NCI-H187 (cell line): ENCODE data around the gene DUSP6.

Source experiments
- DNase-seq, 2 experiments: peaks; one replicate each; lab custom pipeline; 2025; lab: John Stamatoyannopoulos, UW

Gene DUSP6

DNA sequence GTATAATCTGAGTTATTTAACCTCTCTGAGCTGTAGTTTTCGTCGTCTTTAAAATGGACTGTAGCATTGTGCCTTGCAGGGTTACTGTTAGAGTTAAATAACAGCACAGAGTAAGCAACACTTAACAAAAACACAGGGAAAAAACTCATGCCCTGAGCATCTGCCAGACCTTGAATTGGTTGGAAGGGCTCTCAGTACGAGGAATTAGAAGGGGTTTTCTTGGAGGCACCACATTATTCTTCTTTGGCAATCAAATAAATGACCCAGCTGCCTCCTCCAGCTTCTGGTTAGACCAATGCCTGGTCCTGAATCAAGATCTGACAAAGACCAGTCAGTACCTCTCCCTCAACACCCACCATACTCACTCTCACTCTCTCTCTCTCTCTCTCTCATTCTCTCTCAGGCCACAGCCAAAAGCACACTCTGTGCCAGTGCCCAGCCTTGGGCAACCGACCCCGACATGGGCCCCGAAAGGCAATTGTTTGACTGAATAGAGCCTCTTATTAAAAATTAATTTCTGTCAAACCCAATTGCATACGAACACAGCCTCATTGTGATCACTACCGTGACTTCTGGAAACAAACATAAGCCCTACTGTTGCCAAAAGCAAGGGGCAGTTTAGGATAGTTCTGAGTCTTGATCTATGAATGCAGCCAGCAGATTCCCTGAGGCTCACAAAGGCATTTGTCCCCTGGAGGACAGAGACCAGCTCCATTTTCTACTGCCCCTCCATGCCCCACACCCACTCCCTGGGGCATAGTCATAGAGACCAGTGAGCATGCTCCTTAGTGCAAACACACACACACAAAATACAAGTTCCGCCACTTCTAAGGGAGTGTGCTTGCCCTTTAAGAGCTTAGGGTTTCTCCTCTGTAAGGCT is 23.9 kb downstream of the DUSP6 start:
- no peak for DNase-seq

DNA sequence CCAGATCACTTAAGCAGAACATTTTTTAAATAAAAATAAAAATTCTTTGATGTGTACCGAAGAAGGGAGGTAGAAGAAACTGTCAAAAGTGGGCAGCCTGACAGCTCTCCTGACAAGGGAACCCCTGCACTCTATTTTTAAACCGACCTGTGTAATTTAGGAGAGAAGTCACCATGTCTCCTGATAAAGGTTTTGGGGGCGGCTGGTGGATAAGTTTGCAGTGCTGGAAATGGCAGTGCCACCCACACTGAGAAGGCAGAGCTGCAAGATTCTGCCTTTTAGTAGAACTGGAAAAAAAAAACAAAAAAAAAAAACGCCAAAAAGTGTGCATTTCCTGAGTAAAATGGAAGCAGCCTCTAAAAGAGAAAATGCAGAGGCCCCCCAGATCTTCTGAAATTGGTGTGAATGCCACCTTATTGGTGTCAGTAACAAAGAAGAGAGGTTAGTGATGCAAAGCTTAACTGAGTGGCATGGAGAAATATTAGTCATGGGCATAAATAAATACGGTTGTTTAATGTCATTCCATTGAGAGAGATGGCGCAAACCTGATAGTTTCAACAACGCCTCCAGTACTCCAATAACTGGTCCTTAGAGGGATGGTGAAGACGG is 24.7 kb downstream of the DUSP6 start:
- no peak for DNase-seq

DNA sequence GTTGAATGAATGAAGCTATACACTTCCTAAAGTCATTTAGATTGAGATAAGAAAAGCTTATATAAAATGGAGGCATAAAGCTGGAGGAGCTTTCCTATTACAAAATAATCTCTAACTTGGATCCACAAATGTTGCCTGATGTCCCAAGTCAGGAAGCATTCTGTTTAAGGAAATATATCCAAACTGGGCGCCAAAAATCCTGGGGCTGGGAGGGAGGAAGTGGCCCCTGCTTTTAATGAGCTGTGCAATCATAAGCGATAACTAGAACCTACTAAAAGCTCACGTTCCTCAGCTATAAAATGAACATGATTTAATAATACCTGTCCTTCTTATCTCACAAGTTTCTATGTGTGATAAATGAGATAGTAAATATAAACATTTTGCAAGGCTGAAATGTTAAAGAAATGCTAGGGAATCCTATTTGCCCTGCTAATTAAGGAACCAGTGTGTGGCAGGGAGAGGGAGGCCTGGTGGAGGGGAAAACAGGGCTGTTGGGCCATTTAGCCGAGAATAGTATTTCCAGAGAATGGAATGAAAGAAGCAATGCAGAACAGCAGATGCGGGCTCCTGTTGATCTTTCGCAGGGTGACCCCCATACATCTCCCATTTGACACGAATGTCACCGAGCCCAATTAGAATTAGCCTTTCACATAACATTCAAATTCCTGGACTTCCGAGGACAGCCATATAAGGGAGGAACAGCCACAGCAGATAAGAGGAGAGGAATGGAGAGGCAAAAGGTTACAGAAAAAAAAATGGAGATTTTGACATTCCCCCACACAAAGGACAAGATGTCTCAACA is 25.9 kb downstream of the DUSP6 start:
- DNase-seq = no peak

DNA sequence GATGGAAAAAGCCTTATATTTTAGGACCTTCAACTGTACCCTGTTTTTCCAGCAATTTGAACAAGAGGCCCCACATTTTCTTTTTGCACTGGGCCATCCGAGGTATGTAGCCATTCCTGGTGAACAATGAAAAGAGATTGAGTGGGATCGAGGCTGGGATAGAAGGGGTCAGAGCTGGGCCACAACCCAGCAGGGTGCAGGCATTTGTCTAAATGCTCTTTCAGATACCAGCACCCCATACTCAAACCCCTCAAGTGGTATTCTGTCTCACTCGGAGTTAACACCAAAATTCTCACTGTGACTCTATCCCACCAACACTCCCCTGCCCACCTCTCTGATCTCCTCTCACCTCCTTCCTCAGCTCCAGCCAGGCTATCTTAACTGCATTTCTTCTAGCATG is 26.8 kb downstream of the DUSP6 start:
- DNase-seq = no peak

DNA sequence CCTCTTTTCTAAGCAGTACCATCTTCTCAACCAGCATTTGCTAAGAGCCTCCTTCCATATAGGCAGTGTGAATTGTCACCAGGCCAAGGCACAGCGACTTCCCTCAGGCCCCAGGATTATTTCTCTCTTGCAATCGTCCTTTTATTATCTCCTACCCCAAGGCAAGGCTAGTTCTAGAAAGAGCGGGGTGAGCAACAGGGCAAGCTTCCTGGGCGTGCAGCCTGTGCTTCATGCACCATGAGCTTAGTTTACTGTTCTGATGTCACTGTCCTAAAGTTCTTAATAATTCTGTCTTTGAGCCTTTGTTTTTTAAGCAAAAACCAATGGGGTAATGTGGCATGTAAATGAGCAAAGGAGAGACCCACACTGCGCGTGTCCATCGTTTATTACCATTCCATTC is 27.9 kb downstream of the DUSP6 start:
- no peak for DNase-seq

DNA sequence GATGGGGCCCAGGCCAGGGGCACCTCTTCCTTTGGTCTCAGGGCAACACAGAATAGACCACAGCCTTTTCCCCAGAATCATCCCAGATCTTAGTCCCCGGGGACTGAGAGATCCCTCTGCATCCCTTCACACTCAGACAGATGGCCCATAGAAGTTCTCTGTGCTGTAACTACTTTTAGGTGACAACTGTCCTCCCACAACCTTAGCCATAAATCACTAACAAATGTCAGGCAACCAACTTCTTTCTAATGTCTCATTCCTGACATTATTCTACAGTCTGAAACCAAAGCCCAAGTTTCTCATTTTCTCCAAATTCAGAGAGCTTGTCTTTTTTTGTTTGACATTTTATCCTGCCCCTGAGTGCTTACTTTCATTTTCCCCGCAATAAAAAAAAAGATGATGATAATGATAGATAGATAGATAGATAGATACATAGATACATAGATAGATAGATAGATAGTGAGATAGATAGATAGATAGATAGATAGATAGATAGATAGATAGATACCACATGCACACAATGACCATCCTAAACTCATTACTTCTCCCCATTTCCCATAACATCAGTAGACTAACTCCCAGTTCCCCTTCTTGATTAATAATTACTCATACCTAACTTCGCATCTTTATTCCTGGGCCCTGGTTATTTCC is 28.6 kb downstream of the DUSP6 start:
- no peak for DNase-seq

DNA sequence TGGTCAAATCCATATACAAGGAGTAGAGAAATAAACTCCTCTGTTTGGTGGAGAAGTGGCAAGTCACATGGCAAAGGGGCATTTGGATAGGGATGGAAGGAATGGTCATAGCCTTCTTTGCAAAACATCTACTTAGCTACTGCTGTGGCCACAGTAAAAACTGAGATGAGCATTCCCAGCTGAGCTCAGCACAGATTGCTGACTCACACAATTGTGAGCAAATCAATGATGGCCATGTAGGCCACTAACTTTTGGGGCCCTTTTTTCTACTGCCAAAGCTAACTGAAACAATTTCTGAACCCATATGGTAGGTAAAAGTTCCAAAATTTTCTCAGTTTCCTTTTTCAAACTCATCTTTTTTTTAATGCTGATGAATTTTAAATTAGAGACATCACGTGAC is 31.6 kb downstream of the DUSP6 start:
- no peak for DNase-seq

DNA sequence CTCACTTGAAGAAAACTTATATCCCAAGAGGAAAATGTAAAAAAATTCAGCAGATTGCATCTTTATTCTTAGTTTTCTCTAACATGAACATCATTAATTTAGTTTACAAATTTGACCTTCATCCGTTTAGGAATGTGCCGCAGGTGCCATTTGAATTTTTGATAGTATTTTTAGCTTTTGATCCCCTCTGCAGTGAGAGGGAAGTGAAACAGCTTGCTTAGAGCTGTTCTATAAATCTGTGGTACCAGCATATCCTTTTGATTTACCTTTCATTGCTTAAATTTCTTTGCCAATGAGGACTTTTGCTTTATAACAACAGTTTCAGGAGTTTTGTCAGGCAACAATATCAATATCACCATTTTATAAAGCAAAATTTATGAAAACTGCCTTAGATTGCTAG is 32.7 kb downstream of the DUSP6 start:
- no peak for DNase-seq

DNA sequence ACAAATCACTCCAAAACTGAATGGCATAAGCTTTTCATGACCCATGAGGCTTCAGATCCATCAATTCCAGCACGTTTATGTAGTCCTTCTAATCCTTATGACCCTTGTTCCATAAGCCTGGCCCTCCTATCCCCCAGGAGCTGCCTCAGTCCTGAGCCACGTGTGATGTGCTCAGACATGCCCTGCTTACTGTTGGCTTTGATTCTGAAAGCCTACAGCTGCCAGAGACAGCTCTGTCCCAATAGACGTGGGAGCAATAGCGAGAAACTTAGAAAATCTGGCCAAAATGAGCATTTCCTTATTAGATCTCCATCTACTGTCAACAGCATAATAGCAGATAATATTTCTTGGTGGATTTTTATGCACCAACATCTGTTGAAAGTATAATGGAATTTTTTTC is 33.2 kb downstream of the DUSP6 start:
- DNase-seq = no peak

DNA sequence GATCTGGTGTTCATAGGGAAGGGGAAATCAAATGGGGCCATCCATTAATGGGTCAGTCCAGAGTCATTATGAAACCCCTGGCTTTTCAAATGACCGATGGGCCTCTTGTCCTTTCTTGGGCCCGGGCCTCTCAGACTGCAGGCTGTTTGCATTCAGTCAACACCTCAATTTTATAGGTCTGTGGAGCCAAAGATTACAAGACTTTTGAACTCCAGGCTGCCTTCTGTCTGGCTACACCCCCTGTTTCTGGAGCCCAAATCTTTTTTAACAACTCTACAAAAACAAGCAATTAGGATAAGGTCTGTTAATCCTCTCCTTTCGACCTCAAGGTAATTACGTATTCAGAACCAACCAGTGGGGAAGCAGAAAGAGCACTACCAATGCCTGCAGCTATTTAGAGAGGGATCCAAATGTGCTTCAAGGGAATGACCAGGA is 35.6 kb downstream of the DUSP6 start:
- DNase-seq = no peak

DNA sequence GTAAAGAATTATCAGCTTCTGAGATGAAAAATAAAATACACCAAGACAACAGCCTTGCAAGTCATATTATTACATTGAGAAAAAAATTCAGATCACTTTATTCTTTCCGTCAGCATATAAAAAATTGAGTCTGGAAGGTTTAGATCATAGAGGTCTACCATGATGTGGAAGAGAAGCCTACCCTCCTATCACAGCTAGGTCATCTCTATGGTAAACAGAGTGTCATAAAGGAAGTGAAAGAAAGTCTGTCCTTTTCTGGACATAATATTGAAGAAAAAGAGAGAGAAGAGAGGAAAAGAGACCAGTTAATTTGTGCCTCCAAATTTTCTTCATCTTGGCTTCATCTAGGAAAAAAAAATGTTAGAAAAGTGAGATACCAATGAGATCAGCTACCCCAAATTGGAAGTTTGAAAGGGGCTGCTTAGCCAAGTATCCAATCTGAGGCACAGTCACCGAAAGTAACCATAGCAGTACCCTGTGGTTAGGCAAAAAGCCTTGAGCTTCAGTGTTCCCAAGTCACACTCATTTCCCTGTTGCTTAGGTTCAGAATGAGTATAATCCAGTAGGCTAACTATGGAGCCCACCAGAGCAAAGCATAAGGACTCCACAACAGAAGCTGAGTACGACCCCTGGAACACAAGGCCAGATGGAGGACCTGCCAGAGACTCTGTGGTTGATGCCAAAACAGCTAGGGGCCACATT is 38.1 kb downstream of the DUSP6 start:
- no peak for DNase-seq

DNA sequence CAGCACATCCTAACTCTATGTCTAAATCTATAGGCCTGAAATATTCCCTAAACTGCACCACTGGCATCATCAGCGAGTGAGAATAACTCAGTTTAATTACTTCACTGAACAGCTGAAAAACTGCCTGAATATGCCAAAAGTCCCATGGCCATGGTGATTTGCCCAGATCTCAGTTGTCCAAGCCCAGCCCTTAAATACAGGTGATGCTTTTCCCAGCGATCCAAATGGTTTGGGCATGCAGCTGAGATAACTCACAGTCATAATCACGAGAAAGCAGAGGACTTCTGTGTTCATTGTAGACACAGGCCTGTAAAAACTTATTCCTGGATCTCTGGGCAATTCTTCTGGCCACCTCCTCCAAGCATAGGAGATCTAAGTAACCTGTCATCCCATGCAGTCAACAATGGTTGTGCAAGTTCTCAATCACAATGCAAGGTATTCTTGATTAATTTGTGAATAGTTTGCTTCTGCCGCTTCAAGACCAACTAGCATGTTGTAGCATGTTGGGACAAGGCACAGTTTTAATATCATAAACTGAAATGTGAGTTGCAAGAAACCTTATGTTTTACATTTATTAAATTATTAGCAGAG is 40.5 kb downstream of the DUSP6 start:
- DNase-seq = no peak

DNA sequence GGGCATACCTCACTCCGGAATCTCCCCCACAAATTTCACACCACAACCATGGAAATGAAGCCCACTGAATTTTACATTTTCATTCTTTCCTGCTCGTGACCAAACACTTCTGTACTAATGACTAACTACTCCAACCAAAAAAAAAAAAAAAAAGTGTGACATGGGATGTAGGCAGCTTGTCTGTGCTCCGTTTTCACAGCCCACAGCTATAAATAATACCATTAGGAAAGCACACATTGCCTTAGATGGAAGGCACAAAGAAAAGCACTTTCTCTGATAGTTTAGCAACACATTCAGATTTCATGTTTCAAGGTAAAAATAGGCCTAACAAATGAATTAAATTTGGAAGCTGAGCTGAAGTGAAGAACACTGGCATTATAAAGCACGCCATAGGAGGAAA is 42.5 kb downstream of the DUSP6 start:
- DNase-seq = no peak

DNA sequence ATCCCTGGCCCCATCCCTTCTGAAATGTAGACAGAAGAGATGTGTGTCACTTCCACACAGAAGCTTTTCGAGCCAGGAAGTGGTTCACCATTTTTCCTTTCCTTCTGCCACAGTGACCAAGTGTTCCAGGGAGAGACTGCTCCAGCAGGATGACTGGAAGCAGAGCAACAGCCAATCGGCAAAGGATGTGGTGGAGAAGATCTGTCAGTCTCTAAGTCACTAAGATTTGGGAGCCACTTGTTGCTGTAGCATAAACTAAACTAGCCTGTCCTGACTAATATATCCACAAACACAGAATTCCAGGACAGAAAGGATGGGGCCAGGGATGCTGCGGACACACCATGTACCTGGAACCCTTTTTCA is 42.9 kb downstream of the DUSP6 start:
- no peak for DNase-seq

DNA sequence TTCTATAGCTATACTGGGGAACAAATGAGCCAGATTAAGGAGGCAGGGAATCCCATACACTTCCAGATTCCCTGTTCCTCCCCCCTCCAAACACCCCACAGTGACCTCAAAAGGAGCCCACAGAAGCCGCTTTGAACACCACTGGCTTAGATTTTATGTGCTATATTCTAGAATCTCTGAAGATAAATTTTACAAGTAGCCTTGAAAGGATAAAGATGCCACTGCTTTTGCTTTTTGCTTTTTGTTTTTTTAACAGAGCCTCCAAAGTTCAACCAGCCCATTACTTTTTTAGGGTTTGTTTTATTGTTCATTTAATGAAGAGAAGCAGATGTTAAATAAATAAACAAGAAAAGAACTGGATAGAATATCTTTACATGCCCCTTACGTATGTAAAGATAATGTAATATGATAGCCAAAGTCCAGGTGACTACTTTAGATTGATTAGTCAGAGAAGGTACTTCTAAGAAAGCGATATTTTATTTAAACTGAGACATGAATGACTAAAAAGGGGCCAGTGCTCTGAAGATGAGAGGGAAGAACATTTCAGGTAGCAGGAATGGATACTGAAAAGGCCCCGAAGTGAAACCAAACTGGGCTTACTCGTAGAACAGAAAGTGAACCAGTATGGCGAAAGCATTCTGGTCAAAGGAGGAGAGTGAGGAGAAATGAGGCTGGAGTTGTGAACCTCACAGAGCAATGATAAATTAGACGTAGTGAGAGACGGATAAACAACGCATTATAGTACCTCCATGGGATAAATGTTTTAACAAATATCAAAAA is 44.6 kb downstream of the DUSP6 start:
- DNase-seq = no peak

DNA sequence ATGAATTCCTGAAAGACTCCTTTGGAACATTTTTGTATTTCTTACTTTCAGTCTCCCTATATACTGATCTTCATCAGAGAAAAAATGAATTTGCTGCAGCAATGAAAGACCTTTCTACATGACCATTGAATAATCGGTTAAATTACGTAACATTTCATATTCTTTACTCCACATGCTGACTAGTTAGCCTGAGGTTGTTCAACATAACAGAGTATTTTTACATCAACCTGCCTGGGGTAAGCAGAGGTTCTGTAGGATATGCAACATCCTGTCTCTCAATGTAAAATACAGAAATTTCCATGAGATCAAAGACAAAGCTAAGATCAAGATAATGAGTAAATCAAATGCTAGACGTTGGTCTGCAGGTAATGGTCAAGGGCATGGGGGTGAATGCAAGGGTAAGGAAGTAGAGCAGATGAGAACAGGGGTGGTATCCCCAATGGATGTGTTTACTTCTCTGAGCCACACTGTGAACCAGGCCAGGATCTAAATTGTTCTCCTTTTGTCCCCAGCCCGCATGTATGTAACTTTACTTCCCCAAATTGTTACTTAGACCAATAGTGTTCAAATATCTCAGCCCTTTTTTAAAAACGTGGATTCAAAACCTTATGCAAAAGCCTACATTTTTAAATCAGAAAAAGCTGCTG is 45.4 kb downstream of the DUSP6 start:
- DNase-seq = no peak

DNA sequence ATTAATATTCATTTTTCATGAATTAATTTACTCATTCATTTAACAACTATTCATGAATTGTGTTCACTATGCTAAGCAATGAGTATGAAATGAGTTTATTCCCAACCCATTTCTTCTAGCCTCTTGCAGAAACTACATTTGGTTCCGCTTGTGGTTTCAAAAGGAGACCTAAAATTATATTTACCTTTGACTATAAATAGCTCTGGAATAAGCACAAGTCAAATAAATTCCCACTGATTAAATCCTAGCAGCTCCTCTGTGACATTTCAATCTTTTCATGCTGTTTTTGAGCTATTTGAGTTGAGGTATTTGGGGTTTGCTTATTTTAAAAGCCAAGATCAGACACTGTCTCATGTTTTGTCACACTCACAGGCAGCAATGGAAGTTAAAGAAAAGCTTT is 46.9 kb downstream of the DUSP6 start:
- DNase-seq = no peak

DNA sequence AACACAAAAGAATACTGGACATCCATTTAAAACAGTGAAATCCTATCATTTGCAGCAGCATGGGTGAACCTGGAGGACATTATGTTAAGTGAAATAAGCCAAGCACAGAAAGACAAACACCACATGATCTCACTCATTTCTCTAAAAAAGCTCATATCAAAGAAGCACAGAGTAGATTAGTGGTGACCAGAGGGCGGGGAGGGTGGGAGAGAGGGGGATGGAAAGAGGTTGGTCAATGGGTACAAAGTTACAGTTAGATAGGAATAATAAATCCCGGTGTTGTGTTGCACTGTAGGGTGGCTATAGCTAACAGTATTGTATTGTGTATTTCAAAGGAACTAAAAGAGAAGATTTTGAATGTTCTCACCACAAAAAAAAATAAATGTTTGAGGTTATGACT is 52.4 kb downstream of the DUSP6 start:
- no peak for DNase-seq

DNA sequence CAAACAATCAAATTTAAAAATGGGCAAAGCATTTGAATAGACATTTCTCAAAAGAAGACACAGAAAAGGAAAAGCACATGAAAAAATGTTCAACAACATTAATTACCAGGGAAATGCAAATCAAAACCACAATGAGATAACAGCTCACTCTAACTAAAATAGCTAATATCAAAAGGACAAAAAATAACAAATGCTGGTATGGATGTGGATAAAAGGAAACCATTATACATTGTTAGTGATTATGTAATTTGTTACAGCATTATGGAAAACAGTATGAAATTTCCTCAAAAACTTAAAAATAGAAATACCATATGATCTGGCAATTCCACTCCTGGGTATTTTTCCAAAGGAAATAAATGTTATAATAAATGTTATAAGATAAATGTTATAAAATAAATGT is 52.9 kb downstream of the DUSP6 start:
- no peak for DNase-seq
